ENCODE results near the gene RAP2A.

DNA sequence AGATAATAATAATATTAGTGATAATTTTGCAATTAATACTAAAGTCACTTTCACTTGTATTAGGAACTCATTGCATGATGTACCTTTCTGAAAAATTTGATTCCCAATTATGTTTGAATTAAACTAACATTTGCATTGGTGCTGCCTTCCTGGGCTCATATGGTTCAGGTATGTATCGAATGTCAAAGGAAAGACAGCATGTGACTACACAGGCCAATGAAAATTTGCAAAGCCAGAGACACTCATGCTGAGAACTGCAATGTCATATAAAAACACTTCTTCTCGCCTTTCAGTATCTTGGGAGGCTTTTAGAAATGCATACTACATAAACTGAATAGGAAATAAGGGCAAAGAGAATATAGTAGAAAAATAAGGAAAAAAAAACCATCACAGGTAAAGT is 44.3 kb downstream of the RAP2A start:
- TF ChIP-seq, protein P1, sequence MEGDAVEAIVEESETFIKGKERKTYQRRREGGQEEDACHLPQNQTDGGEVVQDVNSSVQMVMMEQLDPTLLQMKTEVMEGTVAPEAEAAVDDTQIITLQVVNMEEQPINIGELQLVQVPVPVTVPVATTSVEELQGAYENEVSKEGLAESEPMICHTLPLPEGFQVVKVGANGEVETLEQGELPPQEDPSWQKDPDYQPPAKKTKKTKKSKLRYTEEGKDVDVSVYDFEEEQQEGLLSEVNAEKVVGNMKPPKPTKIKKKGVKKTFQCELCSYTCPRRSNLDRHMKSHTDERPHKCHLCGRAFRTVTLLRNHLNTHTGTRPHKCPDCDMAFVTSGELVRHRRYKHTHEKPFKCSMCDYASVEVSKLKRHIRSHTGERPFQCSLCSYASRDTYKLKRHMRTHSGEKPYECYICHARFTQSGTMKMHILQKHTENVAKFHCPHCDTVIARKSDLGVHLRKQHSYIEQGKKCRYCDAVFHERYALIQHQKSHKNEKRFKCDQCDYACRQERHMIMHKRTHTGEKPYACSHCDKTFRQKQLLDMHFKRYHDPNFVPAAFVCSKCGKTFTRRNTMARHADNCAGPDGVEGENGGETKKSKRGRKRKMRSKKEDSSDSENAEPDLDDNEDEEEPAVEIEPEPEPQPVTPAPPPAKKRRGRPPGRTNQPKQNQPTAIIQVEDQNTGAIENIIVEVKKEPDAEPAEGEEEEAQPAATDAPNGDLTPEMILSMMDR (conservative IDR thresholded peaks at IDR 0.05; ENCODE audit: low read depth, low read length) = no peak
- TF ChIP-seq EZH2 (IDR thresholded peaks at IDR 0.05; ENCODE audit: borderline replicate concordance, low read depth, low read length, poor library complexity, severe bottlenecking) = no peak
